KMS-11 (cell line): ENCODE data around the gene FAM107B.

Experiments
- H2AFZ ChIP-seq: fragments of 200-600 bp; sonication (generic); 2 replicates; pipeline ENCODE4 v1.6.1; 2016; ENCODE audit warnings: antibody characterized with exemption, mixed run types, low read depth
- H3K27ac ChIP-seq: fragments of 200-600 bp; sonication (generic); 2 replicates; pipeline ENCODE4 v1.6.1; 2016; ENCODE audit warnings: mild to moderate bottlenecking, mixed run types
- H3K27me3 ChIP-seq: fragments of 200-600 bp; sonication (generic); 2 replicates; pipeline ENCODE4 v1.6.1; 2017; ENCODE audit warnings: mild to moderate bottlenecking, low read depth, mixed run types, moderate library complexity; ENCODE audit not compliant: insufficient read depth
- H3K36me3 ChIP-seq: fragments of 200-600 bp; sonication (generic); 2 replicates; pipeline ENCODE4 v1.6.1; 2017; ENCODE audit warnings: mild to moderate bottlenecking, mixed run types; ENCODE audit not compliant: insufficient read depth
- H3K4me1 ChIP-seq: fragments of 200-600 bp; sonication (generic); 2 replicates; pipeline ENCODE4 v1.6.1; 2016; ENCODE audit warnings: mild to moderate bottlenecking, low read depth, mixed run types; ENCODE audit not compliant: poor library complexity, severe bottlenecking
- H3K4me2 ChIP-seq: fragments of 200-600 bp; sonication (generic); 2 replicates; pipeline ENCODE4 v1.7.0; 2016; ENCODE audit warnings: mild to moderate bottlenecking, mixed run types
- H3K4me3 ChIP-seq: fragments of 200-600 bp; sonication (generic); IDR thresholded peaks from 2 replicates; pipeline ENCODE4 v1.6.1; 2017; ENCODE audit warnings: low read depth, low read length, mixed read lengths; ENCODE audit not compliant: insufficient read depth
- H3K79me2 ChIP-seq: fragments of 200-600 bp; sonication (generic); 2 replicates; pipeline ENCODE4 v1.6.1; 2016; ENCODE audit warnings: low read depth, mixed run types; ENCODE audit not compliant: insufficient read depth
- H3K9ac ChIP-seq: fragments of 200-600 bp; sonication (generic); 2 replicates; pipeline ENCODE4 v1.6.1; 2016; ENCODE audit warnings: mild to moderate bottlenecking, mixed run types
- H4K20me1 ChIP-seq: fragments of 200-600 bp; sonication (generic); 2 replicates; pipeline ENCODE4 v1.6.1; 2016; ENCODE audit warnings: mild to moderate bottlenecking, mixed run types; ENCODE audit not compliant: insufficient read depth
- TF ChIP-seq, protein P1 (sequence below): fragments of 200-600 bp; sonication (generic); conservative IDR thresholded peaks from 2 replicates; pipeline ENCODE4 v1.6.1; 2017; ENCODE audit warnings: low read depth, mild to moderate bottlenecking, antibody characterized with exemption, low read length, moderate library complexity, mixed read lengths

The FAM107B gene

DNA sequence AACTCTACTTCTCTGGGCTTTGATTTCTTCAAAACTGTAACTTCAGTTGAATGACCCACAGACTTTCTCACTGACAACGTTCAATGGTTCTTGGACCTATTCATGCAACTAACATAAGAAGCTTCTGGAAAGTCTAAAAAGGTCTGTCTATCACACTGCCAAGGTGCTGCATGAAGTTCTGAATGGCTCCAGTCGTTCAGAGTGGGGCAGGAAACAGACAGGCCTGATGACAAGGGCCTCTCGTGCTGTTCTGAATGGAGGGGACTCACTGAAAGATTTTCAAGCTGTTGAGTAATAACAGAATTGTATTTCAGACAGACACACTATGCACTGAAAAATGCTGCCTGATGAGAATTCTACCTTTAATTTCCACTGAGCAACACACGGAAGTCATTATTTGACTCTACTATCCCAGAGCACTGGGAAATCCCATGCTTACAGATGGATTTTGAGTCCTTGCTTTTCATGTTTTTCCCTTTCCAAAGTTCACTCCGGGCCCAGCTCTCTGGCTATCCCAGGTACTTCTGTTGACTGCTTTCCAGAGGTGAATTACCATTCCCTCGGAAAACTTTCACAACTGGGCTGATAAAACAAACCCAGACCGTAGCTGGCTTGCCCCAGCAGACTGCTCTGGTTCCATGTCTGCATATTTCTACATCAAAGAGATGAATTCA is 239.1 kb downstream of the FAM107B start:
- H3K9ac ChIP-seq, result no peak overlapping the region
- no peaks in the 10 kb centered on the region for H3K36me3 ChIP-seq
- H3K4me2 ChIP-seq, result no peak overlapping the region
- no peaks in the 10 kb centered on the region for H3K4me1 ChIP-seq
- TF ChIP-seq, protein P1, sequence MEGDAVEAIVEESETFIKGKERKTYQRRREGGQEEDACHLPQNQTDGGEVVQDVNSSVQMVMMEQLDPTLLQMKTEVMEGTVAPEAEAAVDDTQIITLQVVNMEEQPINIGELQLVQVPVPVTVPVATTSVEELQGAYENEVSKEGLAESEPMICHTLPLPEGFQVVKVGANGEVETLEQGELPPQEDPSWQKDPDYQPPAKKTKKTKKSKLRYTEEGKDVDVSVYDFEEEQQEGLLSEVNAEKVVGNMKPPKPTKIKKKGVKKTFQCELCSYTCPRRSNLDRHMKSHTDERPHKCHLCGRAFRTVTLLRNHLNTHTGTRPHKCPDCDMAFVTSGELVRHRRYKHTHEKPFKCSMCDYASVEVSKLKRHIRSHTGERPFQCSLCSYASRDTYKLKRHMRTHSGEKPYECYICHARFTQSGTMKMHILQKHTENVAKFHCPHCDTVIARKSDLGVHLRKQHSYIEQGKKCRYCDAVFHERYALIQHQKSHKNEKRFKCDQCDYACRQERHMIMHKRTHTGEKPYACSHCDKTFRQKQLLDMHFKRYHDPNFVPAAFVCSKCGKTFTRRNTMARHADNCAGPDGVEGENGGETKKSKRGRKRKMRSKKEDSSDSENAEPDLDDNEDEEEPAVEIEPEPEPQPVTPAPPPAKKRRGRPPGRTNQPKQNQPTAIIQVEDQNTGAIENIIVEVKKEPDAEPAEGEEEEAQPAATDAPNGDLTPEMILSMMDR, result no peak
- no peaks in the 10 kb centered on the region for H3K27me3 ChIP-seq
- no peak overlapping the region for H2AFZ ChIP-seq
- H4K20me1 ChIP-seq, result no peaks in the 10 kb centered on the region
- no peak overlapping the region for H3K4me3 ChIP-seq
- no peaks in the 10 kb centered on the region for H3K79me2 ChIP-seq
- H3K27ac ChIP-seq, result no peak overlapping the region

DNA sequence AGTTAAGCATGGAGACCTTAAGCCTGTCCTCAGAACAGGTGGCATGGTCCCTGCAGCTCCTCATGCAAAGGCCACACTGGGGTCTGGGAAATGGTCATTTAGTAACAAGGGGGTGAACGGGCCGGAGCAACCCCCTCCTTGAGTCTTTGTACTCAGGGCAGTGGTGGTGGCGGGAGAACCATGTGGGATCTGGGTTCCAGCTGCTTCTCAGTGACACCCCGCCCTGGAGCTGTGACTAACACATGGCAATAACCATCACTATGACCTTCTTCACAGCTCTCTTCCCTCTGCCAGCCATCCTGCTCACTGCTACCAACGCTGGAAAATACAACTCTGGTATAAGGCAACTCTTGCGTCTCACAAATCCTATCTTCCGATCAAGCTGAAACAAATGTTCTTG is 240.5 kb downstream of the FAM107B start:
- Histone ChIP-seq H3K36me3 (no peaks in the 10 kb centered on the region), H3K4me2 (no peak overlapping the region), H4K20me1 (no peaks in the 10 kb centered on the region)

DNA sequence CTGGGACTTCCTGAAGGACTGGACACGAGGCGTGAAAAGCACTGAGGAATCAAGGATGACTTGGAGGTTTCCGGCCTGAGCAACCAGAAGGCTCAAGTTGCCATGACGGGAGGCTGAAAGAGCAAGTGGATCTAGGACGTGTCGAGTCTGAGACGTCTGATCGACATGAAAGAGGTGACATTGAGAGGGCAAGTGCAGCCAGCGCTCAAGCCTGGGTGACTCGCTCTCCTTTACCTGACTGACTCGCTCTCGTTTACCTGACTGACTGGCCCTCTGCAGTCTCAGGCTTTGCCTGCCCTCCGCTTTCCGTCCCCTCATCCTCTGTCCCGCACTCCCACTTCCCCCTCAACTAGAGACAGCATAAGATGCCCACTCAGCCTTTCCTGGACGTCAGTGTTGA is 241.4 kb downstream of the FAM107B start:
- H3K4me2 ChIP-seq, result no peak overlapping the region
- TF ChIP-seq, protein P1, result no peak
- no peak overlapping the region for H3K4me3 ChIP-seq
- no peaks in the 10 kb centered on the region for H3K79me2 ChIP-seq
- H3K36me3 ChIP-seq, result no peaks in the 10 kb centered on the region; the same call in 1 of the 2 replicates
- H2AFZ ChIP-seq, result no peak overlapping the region
- no peaks in the 10 kb centered on the region for H3K4me1 ChIP-seq
- H3K9ac ChIP-seq, result no peak overlapping the region
- no peak overlapping the region for H3K27ac ChIP-seq
- no peaks in the 10 kb centered on the region for H3K27me3 ChIP-seq
- no peaks in the 10 kb centered on the region for H4K20me1 ChIP-seq

More for the DNA sequence above, 240.5 kb downstream of the FAM107B start:
- H3K9ac ChIP-seq, result no peak overlapping the region
- no peak overlapping the region for H2AFZ ChIP-seq
- no peaks in the 10 kb centered on the region for H3K27me3 ChIP-seq
- H3K4me1 ChIP-seq, result no peaks in the 10 kb centered on the region
- TF ChIP-seq, protein P1, result no peak
- H3K79me2 ChIP-seq, result no peaks in the 10 kb centered on the region
- H3K4me3 ChIP-seq, result no peak overlapping the region
- H3K27ac ChIP-seq, result no peak overlapping the region

DNA sequence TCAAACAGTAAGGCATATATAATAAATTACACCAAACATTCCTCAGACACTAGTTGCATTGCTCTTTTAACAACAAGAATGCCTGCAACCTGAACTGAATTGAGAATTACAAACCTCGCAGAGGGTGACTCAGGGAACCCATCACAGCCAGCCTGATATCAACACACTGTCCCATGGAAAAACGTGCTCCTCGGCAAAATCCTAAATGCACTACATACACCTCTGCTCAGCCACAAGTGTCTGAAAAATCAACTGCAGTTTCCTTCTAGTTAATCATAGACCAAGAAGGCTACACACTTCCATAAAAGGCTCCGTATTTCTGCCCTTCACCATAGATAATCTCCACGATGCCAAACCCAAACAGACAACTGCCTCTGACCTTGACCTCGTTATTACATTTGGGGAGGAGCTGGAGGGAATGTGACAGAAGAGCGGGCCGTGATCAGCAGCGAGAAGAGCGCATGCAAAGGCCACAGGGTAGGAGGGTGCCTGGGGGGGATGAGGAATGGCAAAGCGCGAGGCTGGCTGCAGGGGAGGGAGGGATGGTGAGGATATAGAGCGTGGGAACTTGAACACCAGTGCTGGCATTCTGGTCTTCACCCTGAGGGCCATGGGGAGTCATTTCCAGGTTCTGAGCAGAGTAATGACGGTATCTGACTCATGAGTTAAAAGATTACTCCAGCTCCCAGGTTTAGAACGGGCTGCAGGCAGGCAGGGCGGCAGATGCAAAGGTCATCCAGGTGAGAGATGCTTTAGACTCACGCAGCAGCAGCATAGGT is 242.0 kb downstream of the FAM107B start:
- TF ChIP-seq, protein P1, result no peak
- H3K4me1 ChIP-seq, result peaks cover 3% of the 10 kb centered on the region

More for the DNA sequence above, 242.0 kb downstream of the FAM107B start:
- no peak overlapping the region for H2AFZ ChIP-seq
- H3K4me2 ChIP-seq, result no peak overlapping the region
- no peak overlapping the region for H3K27ac ChIP-seq
- H3K79me2 ChIP-seq, result no peaks in the 10 kb centered on the region
- no peaks in the 10 kb centered on the region for H4K20me1 ChIP-seq
- no peaks in the 10 kb centered on the region; the same call in 1 of the 2 replicates for H3K36me3 ChIP-seq
- no peak overlapping the region for H3K9ac ChIP-seq
- no peaks in the 10 kb centered on the region for H3K27me3 ChIP-seq
- no peak overlapping the region for H3K4me3 ChIP-seq
